GM12878 (cell line): ENCODE measurements around the gene RGS19. TPM values are rescaled to one million over a fixed set of nuclear protein-coding genes. Genes with fewer than 3 reads are reported as not detected.
A peak's percentile ranks its signal among the peaks of the same experiment; 100 is the strongest.

ENCODE experiments used
- ATAC-seq: fragments of 200-7000 bp; cut with Tn5 transposase; 3 replicates; pipeline ENCODE4 v1.9.1; 2020; ENCODE audit warnings: mild to moderate bottlenecking, moderate library complexity
- BruUV-seq: library from RNA; stranded (reverse); fragments of 400-500 nt; replicated peaks from 2 replicates; lab custom pipeline; 2021; lab: Mats Ljungman, UMichigan
- CTCF ChIA-PET: fragments of 300-600 bp; sonication (Branson Sonifier 250); formaldehyde crosslinking; extraction: SDS; loops from one replicate; lab custom pipeline; 2021; ENCODE audit warnings: inconsistent platforms; lab: Yijun Ruan, JAX
- POLR2A ChIA-PET: fragments of 350-600 bp; formaldehyde crosslinking; extraction: SDS; loops from one replicate; lab custom pipeline; 2021; ENCODE audit warnings: inconsistent platforms; lab: Charles Lee
- RAD21 ChIA-PET: fragments of 300-600 bp; sonication (Branson Sonifier 250); formaldehyde crosslinking; loops from one replicate; lab custom pipeline; 2023; ENCODE audit warnings: antibody characterized with exemption; ENCODE audit not compliant: unreplicated experiment; lab: Charles Lee
- SMC1A ChIA-PET: fragments of 300-600 bp; sonication (Branson Sonifier 250); formaldehyde crosslinking; loops from one replicate; lab custom pipeline; 2023; ENCODE audit not compliant: unreplicated experiment, uncharacterized antibody; lab: Charles Lee
- DNase-seq: peaks from one replicate; pipeline ENCODE4 v3.0.0-alpha.2; 2011; ENCODE audit warnings: low read depth, low spot score
- FAIRE-seq: peaks from 3 replicates; lab custom pipeline; 2011; peaks lifted over from hg19 to GRCh38; lab: Jason Lieb, UNC
- H2AFZ ChIP-seq: 2 replicates; pipeline ENCODE4 v1.6.0; 2011; ENCODE audit warnings: low read depth, low read length, control low read depth; ENCODE audit not compliant: control insufficient read depth
- H3K27ac ChIP-seq: 2 replicates; pipeline ENCODE4 v1.5.1; 2011; ENCODE audit warnings: control low read depth; ENCODE audit not compliant: control insufficient read depth, insufficient read depth
- H3K27me3 ChIP-seq, 2 experiments: replicated peaks in 1 of 2; 2 replicates each; pipeline versions ENCODE4 v1.6.0 to v1.6.1; 2011; ENCODE audit warnings: low read length in 1 of 2; ENCODE audit not compliant: control insufficient read depth in 2 of 2, insufficient read depth in 2 of 2
- H3K36me3 ChIP-seq, 2 experiments: 2 replicates each; pipeline ENCODE4 v1.5.1; 2011; ENCODE audit warnings: low read length in 1 of 2; ENCODE audit not compliant: control insufficient read depth in 2 of 2, insufficient read depth in 2 of 2
- H3K4me1 ChIP-seq: 2 replicates; pipeline ENCODE4 v1.6.1; 2011; ENCODE audit warnings: mild to moderate bottlenecking, low read length, moderate library complexity, mixed read lengths; ENCODE audit not compliant: control insufficient read depth, insufficient read depth
- H3K4me2 ChIP-seq: 2 replicates; pipeline ENCODE4 v1.6.0; 2011; ENCODE audit warnings: control low read depth; ENCODE audit not compliant: control insufficient read depth, insufficient read depth
- H3K4me3 ChIP-seq: fragments of 200-600 bp; sonication (generic); 2 replicates; pipeline ENCODE4 v1.5.1; 2016
- H3K79me2 ChIP-seq: 2 replicates; pipeline ENCODE4 v1.6.0; 2011; ENCODE audit warnings: low read length; ENCODE audit not compliant: control insufficient read depth, insufficient read depth
- H3K9ac ChIP-seq: 2 replicates; pipeline ENCODE4 v1.8.0; 2011; ENCODE audit warnings: low read length, control low read depth, mixed read lengths; ENCODE audit not compliant: control insufficient read depth, insufficient read depth
- H3K9me3 ChIP-seq: replicated peaks from 3 replicates; pipeline ENCODE4 v1.5.1; 2011; ENCODE audit warnings: mild to moderate bottlenecking, low read length; ENCODE audit not compliant: control insufficient read depth, insufficient read depth
- H4K20me1 ChIP-seq: 2 replicates; pipeline ENCODE4 v1.6.0; 2011; ENCODE audit not compliant: control insufficient read depth, insufficient read depth
- ATF7 ChIP-seq: fragments of 450-650 bp; IDR thresholded peaks from 2 replicates; pipeline ENCODE4 v1.6.1; 2016; ENCODE audit warnings: low read depth, mild to moderate bottlenecking
- KLF5 ChIP-seq: fragments of 450-650 bp; IDR thresholded peaks from 2 replicates; pipeline ENCODE4 v1.6.1; 2014; ENCODE audit warnings: mild to moderate bottlenecking; ENCODE audit not compliant: partially characterized antibody
- NFXL1 ChIP-seq: fragments of 450-650 bp; IDR thresholded peaks from 2 replicates; pipeline ENCODE4 v1.6.1; 2017; ENCODE audit warnings: antibody characterized with exemption, mild to moderate bottlenecking, borderline replicate concordance
- RBBP5 ChIP-seq: fragments of 200-600 bp; sonication (generic); conservative IDR thresholded peaks from 2 replicates; pipeline ENCODE4 v1.6.1; 2016
- STAT1 ChIP-seq: fragments of 450-650 bp; conservative IDR thresholded peaks from 2 replicates; pipeline ENCODE4 v1.6.1; 2014; ENCODE audit warnings: antibody characterized with exemption, mild to moderate bottlenecking
- TCF3 ChIP-seq: IDR thresholded peaks from 2 replicates; pipeline ENCODE4 v1.6.1; 2012; ENCODE audit warnings: low read depth, mild to moderate bottlenecking, low read length, borderline replicate concordance; ENCODE audit not compliant: insufficient read depth
- YBX1 ChIP-seq: fragments of 450-650 bp; IDR thresholded peaks from 2 replicates; pipeline ENCODE4 v1.6.1; 2016; ENCODE audit warnings: antibody characterized with exemption
- WGBS: methylation state at CpG from one replicate; pipeline ENCODE4 v1.1.6; 2016; ENCODE audit warnings: low lambda C conversion rate; ENCODE audit not compliant: insufficient replicate concordance, insufficient coverage; ENCODE audit errors: missing lambda C conversion rate; 5-methylcytosine and 5-hydroxymethylcytosine counted together
- in situ Hi-C: fragments of 300-500 bp; cut with MboI; formaldehyde crosslinking; loops from 9 replicates; pipeline ENCODE4 v1.14.3; 2018; ENCODE audit warnings: mixed read lengths
- intact Hi-C: fragments of 100-400 bp; cut with micrococcal nuclease; formaldehyde crosslinking; loops from one replicate; pipeline ENCODE4 v1.14.2; 2022; ENCODE audit not compliant: unreplicated experiment
- polyA plus RNA-seq, 11 experiments: library from polyadenylated mRNA; depleted of rRNA in 4 of 11; unstranded in 6 of 11; stranded (reverse) in 5 of 11; fragments of >200 nt; fragmentation: Nextera tagmentation in 4 of 11; fragmentation: Illumina TruSeq in 1 of 11; extraction: Ambion mirVana in 4 of 11; extraction: Trizol in 1 of 11; gene quantifications; 1 replicate in 1 of 11; 2 replicates in 10 of 11; pipeline versions ENCODE4 v1.2.1 to v1.2.3, GENCODE V29; 2011 to 2016; ENCODE audit warnings: inconsistent platforms in 2 of 11, missing spikeins in 2 of 11, low read depth in 1 of 11
- total RNA-seq, 4 experiments: library from RNA; depleted of rRNA in 3 of 4; stranded (reverse); fragments of >200 nt in 3 of 4; fragmentation: Illumina TruSeq in 1 of 4; extraction: Trizol in 1 of 4; gene quantifications; 2 replicates each; pipeline versions ENCODE4 v1.2.1 to v1.2.3, GENCODE V29; 2013 to 2021
- TF ChIP-seq, protein P1 (sequence below): fragments of 450-650 bp; IDR thresholded peaks from 2 replicates; pipeline ENCODE4 v1.6.1; 2017; ENCODE audit warnings: antibody characterized with exemption, mild to moderate bottlenecking, moderate library complexity
- TF ChIP-seq, protein P2 (sequence below): fragments of 450-650 bp; IDR thresholded peaks from 2 replicates; pipeline ENCODE4 v1.6.1; 2016; ENCODE audit warnings: mild to moderate bottlenecking
- TF ChIP-seq, protein P3 (sequence below): fragments of 450-650 bp; IDR thresholded peaks from 2 replicates; pipeline ENCODE4 v1.6.1; 2017; ENCODE audit warnings: borderline replicate concordance
- TF ChIP-seq, protein P4 (sequence below): fragments of 150-350 bp; IDR thresholded peaks from 2 replicates; pipeline ENCODE4 v1.6.1; 2016; ENCODE audit warnings: low read depth, low read length

RGS19 gene
- total and polyA plus RNA-seq, 10 of the 15 experiments (the other 5 are each of a cell fraction or from before 2014, with no cell fraction given): 0.82 to 62.4 (median 39.8) TPM

DNA sequence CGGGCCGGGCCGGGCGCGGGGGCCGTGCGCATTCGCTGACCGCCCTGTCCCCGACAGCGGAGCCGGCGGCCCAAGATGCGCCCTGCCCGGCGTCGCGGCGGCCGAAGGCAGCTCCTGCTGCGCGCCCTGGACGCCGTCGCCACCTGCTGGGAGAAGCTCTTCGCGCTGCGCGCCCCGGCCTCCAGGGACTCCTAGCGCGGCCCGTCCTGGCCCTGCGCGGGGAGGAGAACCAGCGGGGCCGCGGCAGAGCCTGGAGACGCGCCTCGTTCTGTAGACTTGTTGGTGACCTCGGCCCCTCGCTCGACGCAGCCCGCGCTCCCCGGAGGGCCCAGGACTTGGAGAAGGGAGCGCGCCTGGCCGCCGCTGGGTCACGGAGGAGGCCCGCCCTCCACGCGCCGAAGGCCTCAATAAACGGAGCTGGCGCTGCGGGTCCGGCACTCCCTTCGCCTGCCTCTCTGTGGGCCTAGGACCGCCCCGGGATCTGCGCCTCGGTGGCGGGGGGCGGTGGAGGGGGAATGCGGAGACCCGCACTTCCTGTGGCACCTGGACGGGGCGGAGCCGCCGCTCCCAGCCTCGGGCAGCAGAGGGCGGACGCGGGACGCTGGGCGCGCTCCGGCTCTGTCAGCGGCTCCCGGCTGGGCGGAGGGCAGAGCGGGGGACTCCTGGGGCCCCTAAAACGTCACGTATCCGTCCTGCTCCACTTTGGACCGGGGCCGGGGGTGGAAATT lies 40.6 kb downstream of the RGS19 start (continued):
- TF ChIP-seq, protein P1, sequence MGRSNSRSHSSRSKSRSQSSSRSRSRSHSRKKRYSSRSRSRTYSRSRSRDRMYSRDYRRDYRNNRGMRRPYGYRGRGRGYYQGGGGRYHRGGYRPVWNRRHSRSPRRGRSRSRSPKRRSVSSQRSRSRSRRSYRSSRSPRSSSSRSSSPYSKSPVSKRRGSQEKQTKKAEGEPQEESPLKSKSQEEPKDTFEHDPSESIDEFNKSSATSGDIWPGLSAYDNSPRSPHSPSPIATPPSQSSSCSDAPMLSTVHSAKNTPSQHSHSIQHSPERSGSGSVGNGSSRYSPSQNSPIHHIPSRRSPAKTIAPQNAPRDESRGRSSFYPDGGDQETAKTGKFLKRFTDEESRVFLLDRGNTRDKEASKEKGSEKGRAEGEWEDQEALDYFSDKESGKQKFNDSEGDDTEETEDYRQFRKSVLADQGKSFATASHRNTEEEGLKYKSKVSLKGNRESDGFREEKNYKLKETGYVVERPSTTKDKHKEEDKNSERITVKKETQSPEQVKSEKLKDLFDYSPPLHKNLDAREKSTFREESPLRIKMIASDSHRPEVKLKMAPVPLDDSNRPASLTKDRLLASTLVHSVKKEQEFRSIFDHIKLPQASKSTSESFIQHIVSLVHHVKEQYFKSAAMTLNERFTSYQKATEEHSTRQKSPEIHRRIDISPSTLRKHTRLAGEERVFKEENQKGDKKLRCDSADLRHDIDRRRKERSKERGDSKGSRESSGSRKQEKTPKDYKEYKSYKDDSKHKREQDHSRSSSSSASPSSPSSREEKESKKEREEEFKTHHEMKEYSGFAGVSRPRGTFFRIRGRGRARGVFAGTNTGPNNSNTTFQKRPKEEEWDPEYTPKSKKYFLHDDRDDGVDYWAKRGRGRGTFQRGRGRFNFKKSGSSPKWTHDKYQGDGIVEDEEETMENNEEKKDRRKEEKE: no peak
- TF ChIP-seq STAT1 (peak; percentile 63; the same call in 1 of the 2 replicates), KLF5 (peak; percentile 46), NFXL1 (no peak; the same call in 1 of the 2 replicates)
- TF ChIP-seq, protein P2, sequence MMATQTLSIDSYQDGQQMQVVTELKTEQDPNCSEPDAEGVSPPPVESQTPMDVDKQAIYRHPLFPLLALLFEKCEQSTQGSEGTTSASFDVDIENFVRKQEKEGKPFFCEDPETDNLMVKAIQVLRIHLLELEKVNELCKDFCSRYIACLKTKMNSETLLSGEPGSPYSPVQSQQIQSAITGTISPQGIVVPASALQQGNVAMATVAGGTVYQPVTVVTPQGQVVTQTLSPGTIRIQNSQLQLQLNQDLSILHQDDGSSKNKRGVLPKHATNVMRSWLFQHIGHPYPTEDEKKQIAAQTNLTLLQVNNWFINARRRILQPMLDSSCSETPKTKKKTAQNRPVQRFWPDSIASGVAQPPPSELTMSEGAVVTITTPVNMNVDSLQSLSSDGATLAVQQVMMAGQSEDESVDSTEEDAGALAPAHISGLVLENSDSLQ: 0 out of 2 replicates have a peak, but pooled peaks have one; percentile 12

DNA sequence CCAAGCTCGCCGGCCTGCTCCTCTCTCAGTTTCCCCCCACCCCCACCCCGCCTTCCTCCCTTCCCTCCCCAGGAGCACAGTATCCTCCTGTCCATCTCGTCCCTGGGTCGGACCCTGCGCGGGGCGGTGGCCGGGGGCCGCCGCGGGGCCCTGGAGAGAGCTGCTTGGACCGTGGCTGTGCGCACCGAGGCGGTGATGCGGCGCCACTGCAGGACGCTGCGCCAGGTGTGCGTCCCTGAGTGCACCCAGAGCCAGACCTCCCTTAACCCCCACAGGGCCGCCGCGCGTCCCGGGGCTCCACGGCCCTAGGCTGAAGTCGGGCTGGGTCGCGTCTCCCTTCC lies 41.1 kb downstream of the RGS19 start:
- Histone ChIP-seq H4K20me1 (no peaks in the 10 kb centered on the region), H3K9ac (peak overlapping the region; percentile 64), H3K27ac (peak overlapping the region; percentile 69), H3K4me2 (peak overlapping the region; percentile 70), H3K79me2 (peaks cover 4% of the 10 kb centered on the region), H3K9me3 (no peaks in the 10 kb centered on the region), H2AFZ (peak overlapping the region; percentile 64; the same call in 1 of the 2 replicates), H3K36me3 (peaks cover 4 to 6% of the 10 kb centered on the region in 2 experiments; a peak in 3 of 4 replicates), H3K4me1 (peaks cover 52% of the 10 kb centered on the region), H3K27me3 (no peaks in the 10 kb centered on the region), H3K4me3 (peak overlapping the region; percentile 58)
- DNase-seq (no peak), FAIRE-seq (no peak), ATAC-seq (peak; percentile 53)
- WGBS: 3% methylated on average over 20 of the region's 30 CpGs
- in situ Hi-C loops: no loop called here
- SMC1A ChIA-PET: interaction anchor here (1.0 to 6.1 kb wide), 6 partner anchors 8 to 82 kb away, joined by 3 to 52 read pairs (median 10); partner anchors contain the start of genes PRPF6 and SAMD10
- intact Hi-C loops: loop anchor here (1.0 to 2.0 kb wide), 2 partner anchors 19 to 58 kb away; no protein-coding TSS in a partner anchor
- CTCF ChIA-PET: interaction anchor here (0.6 to 9.1 kb wide), 22 partner anchors 10 to 517 kb away, joined by 3 to 108 read pairs (median 4); partner anchors contain the start of genes OPRL1, PRPF6, RGS19 and RTEL1
- POLR2A ChIA-PET: interaction anchor here (0.6 to 7.2 kb wide), 10 partner anchors 16 to 500 kb away, joined by 3 to 63 read pairs (median 6); partner anchors contain the start of genes PRPF6, PTK6, SAMD10 and TCEA2
- RAD21 ChIA-PET: interaction anchor here (0.7 to 7.1 kb wide), 15 partner anchors 16 to 501 kb away, joined by 3 to 92 read pairs (median 4); partner anchors contain the start of genes OPRL1, PRPF6, PTK6 and RGS19
- BruUV-seq: no TSS peak
- TF ChIP-seq RBBP5 (no peak), ATF7 (no peak), TCF3 (0 out of 2 replicates have a peak, but pooled peaks have one; percentile 46), NFXL1 (no peak), YBX1 (no peak)
- TF ChIP-seq, protein P3, sequence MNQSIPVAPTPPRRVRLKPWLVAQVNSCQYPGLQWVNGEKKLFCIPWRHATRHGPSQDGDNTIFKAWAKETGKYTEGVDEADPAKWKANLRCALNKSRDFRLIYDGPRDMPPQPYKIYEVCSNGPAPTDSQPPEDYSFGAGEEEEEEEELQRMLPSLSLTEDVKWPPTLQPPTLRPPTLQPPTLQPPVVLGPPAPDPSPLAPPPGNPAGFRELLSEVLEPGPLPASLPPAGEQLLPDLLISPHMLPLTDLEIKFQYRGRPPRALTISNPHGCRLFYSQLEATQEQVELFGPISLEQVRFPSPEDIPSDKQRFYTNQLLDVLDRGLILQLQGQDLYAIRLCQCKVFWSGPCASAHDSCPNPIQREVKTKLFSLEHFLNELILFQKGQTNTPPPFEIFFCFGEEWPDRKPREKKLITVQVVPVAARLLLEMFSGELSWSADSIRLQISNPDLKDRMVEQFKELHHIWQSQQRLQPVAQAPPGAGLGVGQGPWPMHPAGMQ: no peak
- TF ChIP-seq, protein P4, sequence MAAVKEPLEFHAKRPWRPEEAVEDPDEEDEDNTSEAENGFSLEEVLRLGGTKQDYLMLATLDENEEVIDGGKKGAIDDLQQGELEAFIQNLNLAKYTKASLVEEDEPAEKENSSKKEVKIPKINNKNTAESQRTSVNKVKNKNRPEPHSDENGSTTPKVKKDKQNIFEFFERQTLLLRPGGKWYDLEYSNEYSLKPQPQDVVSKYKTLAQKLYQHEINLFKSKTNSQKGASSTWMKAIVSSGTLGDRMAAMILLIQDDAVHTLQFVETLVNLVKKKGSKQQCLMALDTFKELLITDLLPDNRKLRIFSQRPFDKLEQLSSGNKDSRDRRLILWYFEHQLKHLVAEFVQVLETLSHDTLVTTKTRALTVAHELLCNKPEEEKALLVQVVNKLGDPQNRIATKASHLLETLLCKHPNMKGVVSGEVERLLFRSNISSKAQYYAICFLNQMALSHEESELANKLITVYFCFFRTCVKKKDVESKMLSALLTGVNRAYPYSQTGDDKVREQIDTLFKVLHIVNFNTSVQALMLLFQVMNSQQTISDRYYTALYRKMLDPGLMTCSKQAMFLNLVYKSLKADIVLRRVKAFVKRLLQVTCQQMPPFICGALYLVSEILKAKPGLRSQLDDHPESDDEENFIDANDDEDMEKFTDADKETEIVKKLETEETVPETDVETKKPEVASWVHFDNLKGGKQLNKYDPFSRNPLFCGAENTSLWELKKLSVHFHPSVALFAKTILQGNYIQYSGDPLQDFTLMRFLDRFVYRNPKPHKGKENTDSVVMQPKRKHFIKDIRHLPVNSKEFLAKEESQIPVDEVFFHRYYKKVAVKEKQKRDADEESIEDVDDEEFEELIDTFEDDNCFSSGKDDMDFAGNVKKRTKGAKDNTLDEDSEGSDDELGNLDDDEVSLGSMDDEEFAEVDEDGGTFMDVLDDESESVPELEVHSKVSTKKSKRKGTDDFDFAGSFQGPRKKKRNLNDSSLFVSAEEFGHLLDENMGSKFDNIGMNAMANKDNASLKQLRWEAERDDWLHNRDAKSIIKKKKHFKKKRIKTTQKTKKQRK: no peak
